ENCODE data around the gene TAMALIN.

TAMALIN gene

GRCh38 chr12:52056801-52057637, 50.3 kb downstream of the TAMALIN start:
- DNase-seq = no peak

GRCh38 chr12:52057638-52058576, 51.2 kb downstream of the TAMALIN start:
- DNase-seq = no peak

GRCh38 chr12:52058631-52059361, 52.0 kb downstream of the TAMALIN start:
- DNase-seq = no peak

GRCh38 chr12:52059582-52060497, 53.1 kb downstream of the TAMALIN start:
- no peak for DNase-seq

GRCh38 chr12:52060498-52061177, 53.9 kb downstream of the TAMALIN start:
- no peak for DNase-seq

GRCh38 chr12:52061470-52062166, 54.9 kb downstream of the TAMALIN start:
- DNase-seq = no peak

GRCh38 chr12:52062167-52063081, 55.7 kb downstream of the TAMALIN start:
- no peak for DNase-seq

GRCh38 chr12:52063082-52063924, 56.6 kb downstream of the TAMALIN start:
- no peak for DNase-seq

- DNase-seq = no peak
Observed at GRCh38 chr12:52063981-52064649, 57.4 kb downstream of the TAMALIN start.
